Stimulated activated CD8-positive, alpha-beta memory T cell treated with anti-CD3 and anti-CD28 coated beads, Interleukin-7, amount 100 ng/mL, for 1 hour (primary cell): ENCODE results near the gene ISM1.

Experiments used
- DNase-seq, 2 donors: peaks; one replicate each; pipeline ENCODE4 v3.0.0-alpha.2; 2020; ENCODE audit warnings: low read depth in 2 of 2

The ISM1 gene

DNA sequence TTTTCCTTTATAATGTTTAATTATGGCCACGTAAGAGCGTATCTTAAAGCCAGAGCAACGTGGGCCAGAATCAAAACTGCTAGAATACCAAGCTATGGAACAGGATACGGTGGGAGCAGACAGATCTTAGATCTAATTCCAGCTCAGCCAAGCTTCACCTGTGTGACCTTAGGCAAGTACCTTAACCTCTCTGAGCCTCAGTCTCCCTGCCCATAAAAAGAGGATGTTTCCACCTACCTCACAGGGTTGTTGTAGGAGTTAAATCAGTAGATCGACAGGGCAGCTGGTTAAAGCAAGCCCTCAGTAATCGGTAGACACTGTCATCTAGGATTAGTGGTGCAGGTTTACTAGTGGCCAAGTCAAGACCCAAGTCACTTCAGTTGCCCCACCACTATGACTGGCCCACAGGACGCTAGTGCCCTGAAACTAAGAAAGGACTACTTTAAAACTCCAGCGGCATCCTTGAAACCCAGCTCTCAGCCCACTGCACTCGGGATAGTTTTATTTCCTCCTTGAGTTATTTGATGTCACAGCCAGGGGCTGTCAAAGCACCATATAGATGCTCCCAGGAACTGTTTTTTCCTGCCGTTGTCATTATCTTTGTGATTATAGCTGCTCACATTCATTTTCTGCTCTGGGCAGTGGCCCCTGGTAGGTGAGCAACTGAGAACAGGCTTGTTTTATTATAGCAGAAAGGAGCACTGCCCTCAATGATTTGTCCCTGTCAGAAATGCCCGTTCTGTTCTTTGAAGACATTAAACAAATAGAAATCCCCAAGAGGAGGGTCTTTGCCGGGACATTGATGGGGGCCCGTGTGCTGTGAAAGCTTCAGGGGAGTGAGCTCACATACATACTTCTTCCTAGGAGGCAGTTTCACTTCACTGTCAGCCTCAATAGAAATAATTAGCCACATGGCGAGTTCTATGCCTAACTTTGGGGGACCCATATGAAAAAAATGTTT is 63.1 kb downstream of the ISM1 start:
- no peak for DNase-seq

GRCh38 chr20:13284830-13285229 is 63.8 kb downstream of the ISM1 start:
- no peak for DNase-seq

DNA sequence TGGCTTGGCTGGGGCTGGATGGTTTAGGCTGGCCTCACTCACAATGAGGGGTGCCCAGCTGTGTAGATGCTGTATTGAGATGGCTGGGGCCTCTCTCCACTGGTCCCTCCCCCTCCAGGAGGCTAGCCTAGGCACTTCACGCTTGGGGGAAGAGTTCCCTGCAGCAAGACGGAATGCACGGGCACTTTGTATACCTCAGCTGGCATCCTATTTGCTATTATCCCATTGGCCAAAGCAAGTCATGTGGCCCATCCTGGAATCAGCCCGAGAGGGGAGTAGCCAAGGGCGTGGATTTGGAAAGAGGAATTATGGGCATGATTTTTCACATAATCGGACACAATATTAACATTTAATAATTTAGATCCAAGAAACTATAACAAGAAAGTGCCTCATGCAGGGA is 64.3 kb downstream of the ISM1 start:
- DNase-seq, result no peak

DNA sequence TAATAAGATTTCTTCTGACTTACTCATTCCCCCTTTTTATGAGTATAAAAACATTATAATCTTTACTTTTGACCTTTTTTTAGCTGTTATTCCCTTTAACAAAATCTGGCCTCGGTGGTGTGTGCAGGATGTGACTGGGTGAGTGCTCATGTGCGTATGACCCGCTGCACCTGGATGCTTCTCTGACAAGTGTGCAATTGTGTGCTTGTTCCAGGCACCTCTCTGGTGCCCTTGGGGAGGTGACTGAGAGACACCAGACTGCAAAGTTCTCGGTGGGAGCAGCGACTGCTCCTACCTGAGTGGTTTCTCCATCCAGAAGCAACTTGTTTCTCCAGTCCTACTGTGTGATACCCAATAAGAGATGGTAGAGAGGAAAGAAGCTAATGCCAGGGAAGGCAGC is 65.0 kb downstream of the ISM1 start:
- DNase-seq, result no peak

- no peak for DNase-seq
Measured at GRCh38 chr20:13286607-13287006, 65.5 kb downstream of the ISM1 start.

DNA sequence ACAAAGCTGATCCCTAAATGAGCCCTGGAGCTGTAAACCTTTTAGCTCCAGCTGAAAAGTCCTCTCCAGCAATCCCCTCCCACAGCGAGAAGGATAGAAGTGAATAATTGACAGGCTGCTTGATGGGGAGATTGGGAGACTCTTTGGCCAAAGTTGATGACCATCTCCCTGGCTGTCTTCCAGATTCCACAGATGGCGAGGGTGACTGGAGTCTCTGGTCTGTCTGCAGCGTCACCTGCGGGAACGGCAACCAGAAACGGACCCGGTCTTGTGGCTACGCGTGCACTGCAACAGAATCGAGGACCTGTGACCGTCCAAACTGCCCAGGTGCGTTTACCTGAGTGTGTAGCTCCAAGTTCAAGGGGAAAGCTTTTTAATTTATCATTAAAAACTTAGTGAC is 67.3 kb downstream of the ISM1 start:
- no peak for DNase-seq

GRCh38 chr20:13289031-13289430 is 68.0 kb downstream of the ISM1 start:
- DNase-seq, result no peak

DNA sequence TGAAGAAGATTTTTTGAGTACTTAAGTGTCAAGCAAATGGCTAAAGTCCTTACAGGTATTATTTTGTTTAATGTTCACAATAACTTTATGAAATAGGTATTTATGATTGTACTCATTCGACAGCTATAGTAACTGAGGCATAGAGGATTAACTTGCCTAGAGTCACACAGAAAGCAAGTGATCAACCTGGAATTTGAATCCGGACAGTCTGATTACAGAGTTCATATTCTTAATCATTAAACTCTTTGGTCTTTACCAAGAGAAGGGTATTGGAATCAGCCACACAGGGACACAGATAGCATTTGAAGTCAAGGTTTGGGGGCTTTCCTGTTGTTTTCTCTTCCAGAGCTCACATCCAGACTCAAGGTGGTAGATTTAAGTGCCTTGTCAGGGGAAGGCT is 69.7 kb downstream of the ISM1 start:
- DNase-seq, result no peak

- no peak for DNase-seq
Measured at GRCh38 chr20:13291157-13291556, 70.1 kb downstream of the ISM1 start.

GRCh38 chr20:13292201-13292885 is 71.3 kb downstream of the ISM1 start:
- no peak for DNase-seq

DNA sequence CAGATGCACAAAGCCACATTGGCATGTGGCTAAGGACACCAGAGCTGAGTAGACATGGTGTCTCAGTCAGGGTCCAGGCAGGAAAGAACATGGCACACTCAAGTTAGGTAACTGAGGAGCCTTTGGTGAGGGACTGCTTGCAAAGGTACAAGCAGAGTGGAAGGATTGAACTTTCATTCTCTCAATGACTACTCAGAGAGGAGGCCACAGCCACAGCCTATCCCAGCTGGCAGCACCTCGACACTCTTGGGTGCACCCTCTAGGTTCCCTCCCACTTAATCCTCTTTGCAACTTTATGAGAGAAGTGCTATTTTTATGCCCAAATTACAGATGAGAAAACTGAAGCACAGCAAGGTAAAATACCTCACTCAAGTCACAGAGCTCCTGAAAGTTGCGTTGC is 73.4 kb downstream of the ISM1 start:
- DNase-seq, result no peak

GRCh38 chr20:13295637-13296036 is 74.6 kb downstream of the ISM1 start:
- no peak for DNase-seq

- no peak for DNase-seq
Measured at GRCh38 chr20:13296070-13296469, 75.0 kb downstream of the ISM1 start.

DNA sequence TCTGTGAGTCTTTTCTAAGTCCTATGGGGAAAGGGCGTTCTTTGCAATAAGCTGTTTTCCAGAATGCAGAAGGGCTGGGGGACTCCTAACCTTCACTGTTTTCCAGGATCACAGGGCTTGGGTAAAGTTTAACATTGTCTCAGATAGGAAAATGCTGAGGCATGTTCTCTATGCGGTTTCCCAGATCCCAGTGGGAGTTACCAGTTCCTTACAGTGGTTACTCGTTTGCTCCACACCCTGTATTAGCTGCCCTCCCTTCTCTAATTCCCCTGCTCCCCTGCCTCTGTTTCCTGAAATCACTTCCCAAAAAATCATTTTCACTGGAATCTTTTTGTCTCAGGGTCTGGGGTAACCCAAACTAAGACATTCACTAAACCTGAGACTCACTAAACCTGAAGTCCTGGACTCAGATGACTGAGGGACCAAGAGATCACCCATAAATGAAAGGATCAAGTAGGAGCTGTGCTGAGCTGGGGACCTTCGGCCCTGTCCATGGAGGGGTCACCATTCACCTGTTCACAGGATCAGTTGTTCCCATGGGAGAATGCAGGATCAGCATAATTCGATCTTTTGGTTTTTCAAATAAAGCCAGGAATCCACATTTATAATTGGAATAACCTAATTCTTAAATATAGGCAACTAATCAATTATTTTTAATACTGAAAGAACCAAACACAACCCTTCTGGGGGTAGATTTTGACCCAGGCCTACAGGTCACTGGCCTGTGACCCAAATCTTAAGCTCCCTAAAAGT is 76.2 kb downstream of the ISM1 start:
- DNase-seq, result no peak

- no peak for DNase-seq
Measured at GRCh38 chr20:13298692-13299373, 77.8 kb downstream of the ISM1 start.

GRCh38 chr20:13299401-13299800 is 78.3 kb downstream of the ISM1 start:
- no peak for DNase-seq

DNA sequence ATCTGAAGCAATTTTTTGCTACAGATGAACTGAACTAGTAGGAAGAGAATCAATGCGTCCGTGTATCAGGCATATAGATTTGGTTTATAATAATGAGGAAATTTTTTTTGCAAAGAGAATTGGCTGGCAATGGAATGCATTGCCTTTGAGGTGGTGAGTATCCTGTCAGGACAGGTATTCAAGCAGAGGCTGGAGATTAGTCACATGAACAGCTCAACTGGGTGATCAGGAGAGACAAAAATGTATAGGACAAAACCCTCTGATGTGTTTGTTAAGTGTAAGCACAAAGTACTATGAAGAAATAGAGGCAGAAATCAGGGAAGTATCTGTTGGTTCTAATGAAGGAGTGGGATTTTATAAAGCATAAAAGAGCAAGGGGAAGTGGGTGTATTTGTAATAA is 80.5 kb downstream of the ISM1 start:
- DNase-seq, result no peak

GRCh38 chr20:13302647-13303450 is 81.8 kb downstream of the ISM1 start:
- peak in 1 of 2 donors; percentile 5 for DNase-seq

GRCh38 chr20:13305284-13305683 is 84.2 kb downstream of the ISM1 start:
- no peak for DNase-seq

DNA sequence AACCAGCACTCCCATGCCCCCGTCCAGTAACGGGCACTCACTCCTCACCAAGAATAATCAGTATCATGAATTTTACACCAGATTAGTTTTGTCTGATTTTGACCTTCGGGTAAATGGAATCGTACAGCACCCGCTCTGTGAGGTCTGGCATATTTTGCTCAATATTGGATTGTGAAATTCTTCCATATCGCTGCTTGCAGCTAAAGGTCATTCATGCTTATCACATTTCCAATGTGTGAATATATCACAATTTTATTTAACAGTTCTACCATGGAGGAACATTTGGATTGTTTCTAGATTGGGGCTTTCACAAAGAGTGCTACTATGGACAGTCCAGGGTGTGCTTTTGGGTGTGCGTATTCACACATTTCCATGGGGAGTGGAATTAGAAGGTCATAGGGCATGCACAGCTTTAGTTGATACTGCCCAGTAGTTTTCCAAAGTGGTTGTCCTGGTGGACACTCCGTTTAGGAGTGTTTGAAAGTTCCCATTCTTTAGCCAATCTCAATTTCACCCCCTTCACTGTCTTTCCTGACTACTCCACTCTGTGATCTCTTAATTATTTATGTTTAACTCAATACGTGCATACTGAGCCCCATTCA is 86.6 kb downstream of the ISM1 start:
- DNase-seq, result no peak

DNA sequence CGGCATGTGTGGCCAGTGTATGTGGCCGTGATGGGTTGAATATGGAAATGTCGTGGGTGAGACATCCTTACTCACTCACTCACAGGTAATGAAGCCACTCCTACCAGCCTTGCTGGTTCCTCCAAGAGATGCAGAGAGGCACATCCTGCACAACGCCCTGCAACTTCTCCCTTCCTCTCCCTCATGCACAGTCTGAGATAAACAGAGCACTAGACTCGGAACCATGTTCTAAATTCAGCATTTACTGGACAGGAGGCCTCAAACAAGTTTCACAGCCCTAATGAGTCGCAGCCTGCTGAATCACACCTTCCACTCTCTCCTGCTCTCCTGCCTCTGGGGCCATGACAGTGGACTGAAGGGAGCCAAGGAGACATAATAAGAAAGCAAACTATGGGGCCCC is 91.2 kb downstream of the ISM1 start:
- DNase-seq, result no peak
